ENCODE data around the gene DPH2. TPM values are rescaled to one million over a fixed set of nuclear protein-coding genes. Genes with fewer than 3 reads are reported as not detected.
A peak's percentile ranks its signal among the peaks of the same experiment; 100 is the strongest.

The DPH2 gene
- polyA plus RNA-seq, 1 donor from 2014 or later = 26.0 TPM

- Histone ChIP-seq H3K36me3 (ENCODE audit: insufficient read depth, low read length) (peaks cover 2% of the 10 kb centered on the region), H3K4me2 (ENCODE audit: low read length) (peak overlapping the region; percentile 95), H3F3A (ENCODE audit: insufficient read depth, low read length, poor library complexity, severe bottlenecking) (no peaks in the 10 kb centered on the region), H3K27ac (ENCODE audit: low read length) (peak overlapping the region; percentile 99), H3K9ac (ENCODE audit: low read length) (peak overlapping the region; percentile 86), H3K9me2 (ENCODE audit: insufficient read depth, low read length) (no peaks in the 10 kb centered on the region), H3K27me3 (ENCODE audit: insufficient read depth, low read depth, low read length) (no peaks in the 10 kb centered on the region), H3K79me2 (replicated peaks; ENCODE audit: insufficient read depth, low read length) (peaks cover 51% of the 10 kb centered on the region), H4K20me1 (ENCODE audit: insufficient read depth) (no peaks in the 10 kb centered on the region), H3K9me3 (ENCODE audit: low read length) (no peaks in the 10 kb centered on the region), H3K4me3 (ENCODE audit: low read length) (peak overlapping the region; percentile 78), H2AFZ (ENCODE audit: low read depth, low read length) (peak overlapping the region; percentile 6)
- TF ChIP-seq REST (IDR thresholded peaks at IDR 0.05; ENCODE audit: borderline replicate concordance) (peak; percentile 91), TAF1 (IDR thresholded peaks at IDR 0.05; ENCODE audit: low read depth) (peak; percentile 81), RAD21 (conservative IDR thresholded peaks at IDR 0.05) (peak; percentile 34), SMC3 (conservative IDR thresholded peaks at IDR 0.05; ENCODE audit: poor library complexity) (peak; percentile 46), POLR2AphosphoS5 (IDR thresholded peaks at IDR 0.05) (peak; percentile 96), EP300 (conservative IDR thresholded peaks at IDR 0.05; ENCODE audit: poor library complexity, severe bottlenecking) (peak; percentile 86), CTCF (IDR thresholded peaks at IDR 0.05; ENCODE audit: poor library complexity, severe bottlenecking) (no peak), MXI1 (conservative IDR thresholded peaks at IDR 0.05; ENCODE audit: poor library complexity, severe bottlenecking) (peak; percentile 56), EZH2 (IDR thresholded peaks at IDR 0.05; ENCODE audit: borderline replicate concordance, insufficient read depth, low read length, poor library complexity, severe bottlenecking) (no peak)
Observed at GRCh38 chr1:43952731-43953346, 17.0 kb upstream of the DPH2 start.

- H3K36me3 ChIP-seq (ENCODE audit: insufficient read depth, low read length) = peaks cover 8% of the 10 kb centered on the region
- H3K9ac ChIP-seq (ENCODE audit: low read length) = peak overlapping the region; percentile 86
- H3K9me3 ChIP-seq (ENCODE audit: low read length) = no peaks in the 10 kb centered on the region
- H3K9me2 ChIP-seq (ENCODE audit: insufficient read depth, low read length) = no peaks in the 10 kb centered on the region
- no peaks in the 10 kb centered on the region for H4K20me1 ChIP-seq (ENCODE audit: insufficient read depth)
- H3K27me3 ChIP-seq (ENCODE audit: insufficient read depth, low read depth, low read length) = no peaks in the 10 kb centered on the region
- H3F3A ChIP-seq (ENCODE audit: insufficient read depth, low read length, poor library complexity, severe bottlenecking) = no peaks in the 10 kb centered on the region
- peak overlapping the region; percentile 6 for H2AFZ ChIP-seq (ENCODE audit: low read depth, low read length)
- H3K27ac ChIP-seq (ENCODE audit: low read length) = peak overlapping the region; percentile 99
- H3K4me2 ChIP-seq (ENCODE audit: low read length) = peak overlapping the region; percentile 95
- H3K79me2 ChIP-seq (replicated peaks; ENCODE audit: insufficient read depth, low read length) = peaks cover 46% of the 10 kb centered on the region
- no peak for TF ChIP-seq EP300 (conservative IDR thresholded peaks at IDR 0.05; ENCODE audit: poor library complexity, severe bottlenecking)
- TF ChIP-seq SMC3 (conservative IDR thresholded peaks at IDR 0.05; ENCODE audit: poor library complexity) = no peak
- TF ChIP-seq RAD21 (conservative IDR thresholded peaks at IDR 0.05) = no peak
- TF ChIP-seq REST (IDR thresholded peaks at IDR 0.05; ENCODE audit: borderline replicate concordance) = no peak
- no peak for TF ChIP-seq POLR2AphosphoS5 (IDR thresholded peaks at IDR 0.05)
- no peak for TF ChIP-seq EZH2 (IDR thresholded peaks at IDR 0.05; ENCODE audit: borderline replicate concordance, insufficient read depth, low read length, poor library complexity, severe bottlenecking)
- no peak for TF ChIP-seq CTCF (IDR thresholded peaks at IDR 0.05; ENCODE audit: poor library complexity, severe bottlenecking)
- no peak for TF ChIP-seq TAF1 (IDR thresholded peaks at IDR 0.05; ENCODE audit: low read depth)
- H3K4me3 ChIP-seq (ENCODE audit: low read length) = peak overlapping the region; percentile 78
Observed at GRCh38 chr1:43953361-43953760, 16.4 kb upstream of the DPH2 start.
